GM23338 (cell line): ENCODE results near the gene SLC4A7. TPM values are rescaled to one million over a fixed set of nuclear protein-coding genes. Genes with fewer than 3 reads are reported as not detected.

Experiments used
- ATAC-seq: fragments of 200-7000 bp; cut with Tn5 transposase; 3 replicates; pipeline ENCODE4 v1.9.1; 2020
- DNase-seq: peaks from one replicate; pipeline ENCODE4 v3.0.0-alpha.2; 2015; ENCODE audit warnings: low spot score
- H2AFZ ChIP-seq: fragments of 200-600 bp; sonication (generic); 2 replicates; pipeline ENCODE4 v1.8.0; 2016; ENCODE audit warnings: antibody characterized with exemption, mild to moderate bottlenecking, moderate library complexity
- H3F3A ChIP-seq: fragments of 200-600 bp; sonication (generic); replicated peaks from 2 replicates; pipeline ENCODE4 v1.8.0; 2017; ENCODE audit warnings: antibody characterized with exemption, mixed run types, low read depth
- H3K27ac ChIP-seq: fragments of 200-600 bp; sonication (generic); 2 replicates; pipeline ENCODE4 v1.6.1; 2016; ENCODE audit warnings: low read depth
- H3K27me3 ChIP-seq: fragments of 200-600 bp; sonication (generic); 2 replicates; pipeline ENCODE4 v1.8.0; 2016; ENCODE audit warnings: mild to moderate bottlenecking, mixed run types, moderate library complexity; ENCODE audit not compliant: insufficient read depth
- H3K36me3 ChIP-seq: fragments of 200-600 bp; sonication (generic); 2 replicates; pipeline ENCODE4 v1.8.0; 2016; ENCODE audit warnings: mild to moderate bottlenecking; ENCODE audit not compliant: insufficient read depth
- H3K4me1 ChIP-seq: fragments of 200-600 bp; sonication (generic); 2 replicates; pipeline ENCODE4 v1.8.0; 2016; ENCODE audit warnings: mild to moderate bottlenecking, moderate library complexity; ENCODE audit not compliant: insufficient read depth
- H3K4me2 ChIP-seq: fragments of 200-600 bp; sonication (generic); 2 replicates; pipeline ENCODE4 v1.7.1; 2017; ENCODE audit warnings: mixed run types
- H3K4me3 ChIP-seq: fragments of 200-600 bp; sonication (generic); 2 replicates; pipeline ENCODE4 v1.6.1; 2016; ENCODE audit warnings: mixed run types
- H3K79me2 ChIP-seq: fragments of 200-600 bp; sonication (generic); replicated peaks from 2 replicates; pipeline ENCODE4 v1.8.0; 2017; ENCODE audit warnings: mild to moderate bottlenecking; ENCODE audit not compliant: insufficient read depth
- H3K9me2 ChIP-seq: fragments of 200-600 bp; sonication (generic); 2 replicates; pipeline ENCODE4 v1.8.0; 2017; ENCODE audit not compliant: insufficient read depth
- H4K20me1 ChIP-seq: fragments of 200-600 bp; sonication (generic); replicated peaks from 2 replicates; pipeline ENCODE4 v1.8.0; 2017; ENCODE audit warnings: mild to moderate bottlenecking; ENCODE audit not compliant: insufficient read depth
- H3K27ac Mint-ChIP-seq: 2 replicates; pipeline ENCODE4 v1.8.0; 2020; ENCODE audit warnings: inconsistent platforms, mild to moderate bottlenecking, moderate library complexity, mixed read lengths
- H3K27me3 Mint-ChIP-seq: 3 replicates; pipeline ENCODE4 v1.8.0; 2022; ENCODE audit warnings: low read depth, mild to moderate bottlenecking, moderate library complexity, mixed read lengths, inconsistent platforms; ENCODE audit not compliant: insufficient read depth, poor library complexity
- H3K36me3 Mint-ChIP-seq: 3 replicates; pipeline ENCODE4 v1.8.0; 2021; ENCODE audit warnings: low read depth, mild to moderate bottlenecking, inconsistent platforms, moderate library complexity, mixed read lengths
- H3K4me1 Mint-ChIP-seq: 3 replicates; pipeline ENCODE4 v1.8.0; 2020; ENCODE audit warnings: mild to moderate bottlenecking, inconsistent platforms, mixed read lengths
- H3K4me3 Mint-ChIP-seq: 3 replicates; pipeline ENCODE4 v1.8.0; 2021; ENCODE audit warnings: moderate library complexity, mild to moderate bottlenecking, inconsistent platforms, mixed read lengths
- H3K9me3 Mint-ChIP-seq: 3 replicates; pipeline ENCODE4 v1.8.0; 2020; ENCODE audit warnings: moderate library complexity, mild to moderate bottlenecking, inconsistent platforms, mixed read lengths
- CREB1 ChIP-seq: fragments of 250-450 bp; sonication (Bioruptor Pico); IDR thresholded peaks from 2 replicates; pipeline ENCODE4 v1.5.0; 2020; ENCODE audit warnings: low read depth, mild to moderate bottlenecking, moderate library complexity
- ETS1 ChIP-seq: IDR thresholded peaks from 2 replicates; pipeline ENCODE4 v1.6.1; 2016; ENCODE audit warnings: antibody characterized with exemption
- EZH2phosphoT487 ChIP-seq: fragments of 200-600 bp; sonication (generic); IDR thresholded peaks from one replicate; pipeline ENCODE4 v1.8.1; 2018; ENCODE audit warnings: antibody characterized with exemption; ENCODE audit not compliant: unreplicated experiment
- JUNB ChIP-seq: IDR thresholded peaks from one replicate; pipeline ENCODE4 v1.6.1; 2016; ENCODE audit warnings: antibody characterized with exemption; ENCODE audit not compliant: unreplicated experiment
- REST ChIP-seq: IDR thresholded peaks from one replicate; pipeline ENCODE4 v1.6.1; 2018; ENCODE audit warnings: antibody characterized with exemption; ENCODE audit not compliant: unreplicated experiment
- ZNF114 ChIP-seq: fragments of 250-450 bp; sonication (Bioruptor Pico); IDR thresholded peaks from 2 replicates; pipeline ENCODE4 v1.5.0; 2020; ENCODE audit warnings: mild to moderate bottlenecking, moderate library complexity
- polyA plus RNA-seq: library from polyadenylated mRNA; unstranded; fragments of >200 nt; fragmentation: Nextera tagmentation; extraction: Ambion mirVana; gene quantifications from 2 replicates; pipeline ENCODE4 v1.2.1, GENCODE V29; 2016
- total RNA-seq: library from RNA; depleted of rRNA; stranded (reverse); fragments of >200 nt; shearing (Covaris generic); gene quantifications from 2 replicates; pipeline ENCODE4 v1.2.3, GENCODE V29; 2014
- TF ChIP-seq, protein P1 (sequence below), 2 experiments: fragments of 200-600 bp in 1 of 2; sonication (generic) in 1 of 2; conservative IDR thresholded peaks; 2 replicates each; pipeline versions ENCODE4 v1.5.1 to v1.6.1; 2016 to 2017; ENCODE audit warnings: antibody characterized with exemption in 2 of 2, low read depth in 2 of 2, mild to moderate bottlenecking in 2 of 2, moderate library complexity in 1 of 2

The SLC4A7 gene
- total and polyA plus RNA-seq, 2 experiments from 2014 or later = 44.4 to 101 TPM

- peaks cover 22% of the 10 kb centered on the region for H3K4me1 ChIP-seq
- no peak overlapping the region for H2AFZ ChIP-seq
Observed at GRCh38 chr3:27357665-27358258, 126.4 kb downstream of the SLC4A7 start.

DNA sequence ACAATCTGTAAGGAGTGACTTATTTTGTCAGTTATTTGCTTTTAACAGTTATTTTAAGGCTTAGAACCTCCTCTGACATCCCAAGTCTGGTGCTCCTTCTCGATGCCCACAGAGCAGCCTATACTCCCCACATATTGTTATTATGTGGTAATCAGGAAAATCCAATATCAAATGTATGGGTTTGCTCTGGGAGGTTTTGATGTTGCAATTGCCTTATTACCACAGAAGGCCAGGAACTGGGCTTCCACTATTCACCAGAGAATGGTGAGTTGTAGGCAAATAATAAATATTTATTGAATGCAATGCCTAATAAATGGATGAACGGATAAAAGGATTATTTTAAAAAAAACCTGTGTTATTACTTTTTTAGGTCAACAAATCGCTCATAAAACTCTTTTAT is 127.2 kb downstream of the SLC4A7 start:
- Mint-ChIP-seq H3K27me3 (peaks cover 2% of the 10 kb centered on the region), H3K4me1 (peaks cover 42% of the 10 kb centered on the region), H3K27ac (no peak overlapping the region), H3K4me3 (no peak overlapping the region), H3K9me3 (no peaks in the 10 kb centered on the region; the same call in 2 of the 3 replicates), H3K36me3 (peaks cover 3% of the 10 kb centered on the region; the same call in 1 of the 3 replicates)
- Histone ChIP-seq H2AFZ (no peak overlapping the region), H4K20me1 (no peaks in the 10 kb centered on the region), H3K27ac (no peak overlapping the region), H3K4me1 (peaks cover 28% of the 10 kb centered on the region), H3K9me2 (0 out of 2 replicates have a peak, but pooled peaks cover 3% of the 10 kb centered on the region), H3F3A (no peaks in the 10 kb centered on the region), H3K36me3 (no peaks in the 10 kb centered on the region), H3K4me2 (no peak overlapping the region), H3K27me3 (no peaks in the 10 kb centered on the region), H3K79me2 (no peaks in the 10 kb centered on the region), H3K4me3 (no peak overlapping the region)
- DNase-seq = no peak
- TF ChIP-seq CREB1 (no peak), EZH2phosphoT487 (no peak), JUNB (no peak), ZNF114 (CRISPR knock-in tag) (no peak), REST (no peak)
- no peak for ATAC-seq

More at GRCh38 chr3:27357665-27358258, 126.4 kb downstream of the SLC4A7 start:
- Mint-ChIP-seq H3K27ac (no peak overlapping the region), H3K27me3 (peaks cover 4% of the 10 kb centered on the region), H3K9me3 (no peaks in the 10 kb centered on the region; the same call in 2 of the 3 replicates), H3K4me1 (peaks cover 34% of the 10 kb centered on the region), H3K4me3 (no peak overlapping the region), H3K36me3 (peaks cover 3% of the 10 kb centered on the region; the same call in 1 of the 3 replicates)
- no peak for TF ChIP-seq ETS1
- TF ChIP-seq, protein P1, sequence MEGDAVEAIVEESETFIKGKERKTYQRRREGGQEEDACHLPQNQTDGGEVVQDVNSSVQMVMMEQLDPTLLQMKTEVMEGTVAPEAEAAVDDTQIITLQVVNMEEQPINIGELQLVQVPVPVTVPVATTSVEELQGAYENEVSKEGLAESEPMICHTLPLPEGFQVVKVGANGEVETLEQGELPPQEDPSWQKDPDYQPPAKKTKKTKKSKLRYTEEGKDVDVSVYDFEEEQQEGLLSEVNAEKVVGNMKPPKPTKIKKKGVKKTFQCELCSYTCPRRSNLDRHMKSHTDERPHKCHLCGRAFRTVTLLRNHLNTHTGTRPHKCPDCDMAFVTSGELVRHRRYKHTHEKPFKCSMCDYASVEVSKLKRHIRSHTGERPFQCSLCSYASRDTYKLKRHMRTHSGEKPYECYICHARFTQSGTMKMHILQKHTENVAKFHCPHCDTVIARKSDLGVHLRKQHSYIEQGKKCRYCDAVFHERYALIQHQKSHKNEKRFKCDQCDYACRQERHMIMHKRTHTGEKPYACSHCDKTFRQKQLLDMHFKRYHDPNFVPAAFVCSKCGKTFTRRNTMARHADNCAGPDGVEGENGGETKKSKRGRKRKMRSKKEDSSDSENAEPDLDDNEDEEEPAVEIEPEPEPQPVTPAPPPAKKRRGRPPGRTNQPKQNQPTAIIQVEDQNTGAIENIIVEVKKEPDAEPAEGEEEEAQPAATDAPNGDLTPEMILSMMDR (conservative IDR thresholded peaks at IDR 0.05; ENCODE audit: low read depth in 2 of 2) = peak; percentile 78 to 87
- Histone ChIP-seq H3K4me2 (no peak overlapping the region), H3K79me2 (no peaks in the 10 kb centered on the region), H4K20me1 (no peaks in the 10 kb centered on the region), H3F3A (no peaks in the 10 kb centered on the region), H3K36me3 (no peaks in the 10 kb centered on the region), H3K4me3 (no peak overlapping the region), H3K9me2 (0 out of 2 replicates have a peak, but pooled peaks cover 3% of the 10 kb centered on the region), H3K27me3 (no peaks in the 10 kb centered on the region), H3K27ac (no peak overlapping the region)
- ATAC-seq (peak; percentile 89), DNase-seq (peak; percentile 82)
